GM21381 (cell line): ENCODE measurements around the gene PPP1R13B.

Source experiments
- ATAC-seq: cut with Tn5 transposase; IDR thresholded peaks from one replicate; pipeline ENCODE4 v1.9.1; 2021; ENCODE audit warnings: mild to moderate bottlenecking, moderate library complexity; ENCODE audit not compliant: unreplicated experiment

Gene PPP1R13B

DNA sequence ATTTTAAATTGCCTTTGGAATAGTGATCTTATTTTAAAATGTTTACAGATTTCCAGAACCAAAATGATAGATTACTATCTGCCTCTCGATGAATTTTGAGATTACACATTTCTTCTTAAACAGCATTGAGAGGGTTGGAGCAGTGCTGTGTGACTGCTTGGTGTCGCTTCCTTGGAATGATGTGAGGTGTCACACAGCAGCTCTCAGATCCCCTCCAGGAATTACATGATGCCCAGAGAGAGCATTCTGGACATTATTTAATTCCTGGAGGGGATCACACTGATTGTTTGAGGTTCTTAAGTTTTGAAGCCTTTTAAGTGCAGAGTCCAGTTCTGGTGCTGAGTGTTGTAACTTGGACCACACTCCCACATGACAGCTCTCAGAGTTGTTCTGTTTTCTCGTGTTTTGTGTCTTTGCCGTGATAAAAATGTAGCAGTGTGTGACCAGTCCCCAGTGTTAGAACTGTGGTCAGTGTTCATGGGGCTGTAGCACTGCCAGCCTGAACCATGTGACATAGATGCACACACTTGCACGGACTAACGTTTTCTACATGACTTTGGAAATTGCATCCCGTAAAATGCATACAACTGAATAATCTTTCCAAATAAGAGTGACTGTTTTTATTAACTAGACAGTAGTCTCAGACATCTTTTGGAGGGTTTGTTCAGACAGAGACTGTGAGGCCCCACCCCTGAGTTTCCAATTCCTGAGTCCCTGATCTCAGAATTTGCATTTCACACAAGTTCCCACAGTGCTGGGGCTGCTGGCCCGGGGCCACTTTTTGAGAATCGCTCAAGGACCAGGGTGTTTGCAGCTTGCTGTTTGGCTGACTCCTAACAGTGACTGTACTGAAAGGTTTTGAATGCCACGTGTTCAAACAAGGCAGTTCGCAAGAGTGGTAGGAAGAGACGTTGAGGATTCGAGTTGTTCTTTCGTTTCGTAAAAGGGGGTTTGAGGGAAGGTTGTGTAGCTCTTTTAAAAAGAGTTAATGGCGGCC is 158.2 kb downstream of the PPP1R13B start:
- ATAC-seq = no peak

DNA sequence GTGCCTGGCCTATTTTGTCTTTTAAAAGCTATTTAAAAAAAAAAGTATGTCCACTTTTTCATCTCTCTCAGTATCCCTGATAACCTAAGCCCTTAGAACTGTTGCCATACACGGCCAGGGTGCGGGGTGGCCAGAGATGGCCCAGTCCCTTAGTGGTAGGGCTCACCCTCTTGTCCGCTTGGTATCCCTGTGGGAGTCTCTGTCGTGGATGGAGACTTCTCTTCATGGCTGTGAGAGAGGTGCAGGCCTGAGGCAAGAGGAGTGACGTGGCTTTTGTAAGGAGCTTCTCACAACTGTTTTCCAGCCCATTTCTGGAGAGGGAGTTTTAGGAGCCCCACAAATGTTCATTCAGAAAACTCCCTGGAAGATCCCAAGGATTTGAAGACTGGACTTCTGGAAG is 158.9 kb downstream of the PPP1R13B start:
- no peak for ATAC-seq

DNA sequence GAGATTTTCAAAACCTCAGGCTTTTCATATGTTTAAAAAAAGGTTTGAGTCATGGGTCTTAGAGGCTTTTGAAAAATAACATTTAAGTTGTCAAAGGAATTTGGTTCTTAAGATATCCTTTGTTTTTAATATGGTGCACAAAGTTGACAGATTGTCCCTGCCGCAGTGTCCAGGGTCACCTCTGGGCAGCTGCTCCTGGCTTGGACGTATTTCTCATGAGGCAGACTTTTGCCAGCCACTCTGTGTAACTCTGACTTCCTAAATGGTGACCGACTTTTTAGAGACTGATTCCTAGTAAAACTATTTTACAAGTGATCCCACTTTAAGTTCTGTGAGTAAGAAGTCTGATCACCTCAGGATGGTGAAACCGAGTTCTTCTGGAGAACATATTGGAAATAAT is 159.7 kb downstream of the PPP1R13B start:
- ATAC-seq = no peak

GRCh38 chr14:103686831-103687485 is 160.4 kb downstream of the PPP1R13B start:
- no peak for ATAC-seq

GRCh38 chr14:103685276-103686211 is 161.8 kb downstream of the PPP1R13B start:
- no peak for ATAC-seq

DNA sequence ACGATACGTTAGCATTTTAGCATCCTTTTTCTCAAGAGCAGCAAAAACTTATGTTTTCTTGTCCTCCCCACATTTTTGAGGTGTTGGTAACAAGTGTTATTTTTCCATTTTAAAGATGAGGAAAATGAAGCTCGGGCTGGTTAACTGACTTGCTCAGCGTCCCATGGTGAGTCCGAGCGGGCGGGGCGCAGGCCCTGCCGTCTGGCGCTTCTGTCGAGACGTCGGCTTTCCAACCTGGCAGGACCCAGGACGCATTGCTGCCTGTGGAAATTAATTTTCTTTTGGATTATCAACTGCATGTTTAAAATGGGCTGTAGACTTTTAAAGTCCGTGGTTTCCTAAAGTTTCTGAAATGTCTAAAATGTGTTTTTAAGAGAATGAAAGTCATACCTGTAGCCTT is 162.5 kb downstream of the PPP1R13B start:
- no peak for ATAC-seq

DNA sequence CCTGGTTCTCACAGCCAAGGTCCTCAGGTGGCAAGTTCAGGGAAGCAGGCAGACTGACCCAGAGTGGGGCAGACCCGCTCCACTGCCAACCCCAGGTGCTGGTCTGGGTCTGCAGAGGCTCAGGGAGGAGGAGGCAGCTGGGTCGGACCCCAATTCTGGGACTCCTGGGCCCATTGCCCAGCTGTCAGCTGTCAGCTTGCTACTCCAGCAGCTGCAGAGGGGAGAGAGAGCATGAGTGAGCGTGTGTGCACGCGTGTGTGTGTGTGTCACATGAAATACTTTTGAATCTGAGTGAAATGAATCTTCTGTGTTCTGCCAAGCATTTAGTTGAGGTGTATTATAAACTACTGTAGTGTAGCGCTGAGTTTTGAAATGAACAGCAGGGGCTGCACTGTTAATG is 162.9 kb downstream of the PPP1R13B start:
- ATAC-seq = no peak
